Vagina (tissue), 2 donors: ENCODE results near the gene PI4KA.

Experiments
- POLR2AphosphoS5 ChIP-seq, 2 donors: sonication (generic); formaldehyde crosslinking; IDR thresholded peaks; one replicate each; pipeline ENCODE4 v1.9.0; 2017; ENCODE audit warnings: antibody characterized with exemption in 2 of 2, mild to moderate bottlenecking in 2 of 2, low read depth in 1 of 2; ENCODE audit not compliant: insufficient read depth in 1 of 2
- TF ChIP-seq, protein P1 (sequence below), 3 experiments: fragments of 450-650 bp in 2 of 3; fragments of 200-600 bp in 1 of 3; sonication (generic) in 1 of 3; IDR thresholded peaks; one replicate each; pipeline ENCODE4 v1.5.1; 2017 to 2019; ENCODE audit warnings: antibody characterized with exemption in 3 of 3, mild to moderate bottlenecking in 2 of 3, moderate library complexity in 2 of 3

DNA sequence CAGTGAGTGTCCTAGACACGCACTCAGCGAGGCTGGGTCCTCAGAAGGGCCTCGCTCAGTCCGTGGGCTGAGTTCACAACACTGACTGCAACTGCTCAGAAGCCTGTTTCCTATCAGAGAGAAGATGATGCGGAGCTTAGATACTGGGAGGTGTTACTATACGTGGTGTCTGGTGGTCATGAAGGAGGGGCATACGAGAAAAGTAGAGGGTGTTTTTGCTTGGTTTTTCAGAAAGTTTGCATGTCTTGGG is 94.2 kb downstream of the PI4KA start:
- TF ChIP-seq, protein P1, sequence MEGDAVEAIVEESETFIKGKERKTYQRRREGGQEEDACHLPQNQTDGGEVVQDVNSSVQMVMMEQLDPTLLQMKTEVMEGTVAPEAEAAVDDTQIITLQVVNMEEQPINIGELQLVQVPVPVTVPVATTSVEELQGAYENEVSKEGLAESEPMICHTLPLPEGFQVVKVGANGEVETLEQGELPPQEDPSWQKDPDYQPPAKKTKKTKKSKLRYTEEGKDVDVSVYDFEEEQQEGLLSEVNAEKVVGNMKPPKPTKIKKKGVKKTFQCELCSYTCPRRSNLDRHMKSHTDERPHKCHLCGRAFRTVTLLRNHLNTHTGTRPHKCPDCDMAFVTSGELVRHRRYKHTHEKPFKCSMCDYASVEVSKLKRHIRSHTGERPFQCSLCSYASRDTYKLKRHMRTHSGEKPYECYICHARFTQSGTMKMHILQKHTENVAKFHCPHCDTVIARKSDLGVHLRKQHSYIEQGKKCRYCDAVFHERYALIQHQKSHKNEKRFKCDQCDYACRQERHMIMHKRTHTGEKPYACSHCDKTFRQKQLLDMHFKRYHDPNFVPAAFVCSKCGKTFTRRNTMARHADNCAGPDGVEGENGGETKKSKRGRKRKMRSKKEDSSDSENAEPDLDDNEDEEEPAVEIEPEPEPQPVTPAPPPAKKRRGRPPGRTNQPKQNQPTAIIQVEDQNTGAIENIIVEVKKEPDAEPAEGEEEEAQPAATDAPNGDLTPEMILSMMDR (IDR thresholded peaks at IDR 0.05): no peak
- TF ChIP-seq POLR2AphosphoS5 (IDR thresholded peaks at IDR 0.05; ENCODE audit: insufficient read depth in 1 of 2, low read depth in 1 of 2): no peak
